Measurements from ENCODE around the gene HIPK2. TPM values are rescaled to one million over a fixed set of nuclear protein-coding genes. Genes with fewer than 3 reads are reported as not detected.
A peak's percentile ranks its signal among the peaks of the same experiment; 100 is the strongest.

HIPK2 gene
- total and polyA plus RNA-seq, 12 donors = 19.7 to 203 (median 127) TPM

DNA sequence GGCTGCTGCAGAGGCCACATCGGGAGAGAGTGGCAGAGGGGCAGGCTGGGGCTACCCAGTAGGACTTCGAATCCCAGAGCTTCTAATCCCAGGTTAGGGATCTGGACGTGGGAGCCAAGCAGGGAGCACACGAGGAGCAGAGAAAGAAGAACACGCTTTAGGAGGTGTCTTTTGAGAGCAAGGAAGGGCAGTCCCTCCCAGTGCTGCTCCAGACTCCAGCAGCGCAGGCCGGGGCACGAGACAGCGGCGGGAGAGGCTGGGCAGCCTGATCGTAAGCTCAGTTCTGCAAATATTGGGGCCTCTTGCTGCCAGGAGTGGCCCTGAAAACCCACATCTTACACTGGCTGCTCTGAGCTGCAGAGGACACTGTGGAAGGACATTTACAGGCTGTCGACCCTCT lies 75.9 kb downstream of the HIPK2 start:
- intact Hi-C loops (cut with DNase I) = loop anchor here in 2 of 10 donors (5.0 to 10.0 kb wide), 2 partner anchors 47 to 75 kb away; partner anchors contain the start of gene HIPK2 (in 1 of the 2)
- H3K27ac ChIP-seq = peak overlapping the region; percentile 73 to 91 (median 84)
- peaks cover 16 to 79% (median 59%) of the 10 kb centered on the region in 9 donors for H3K4me1 ChIP-seq
- 32 to 37% methylated on average over 12 of the region's 12 CpGs for WGBS, 2 donors
- H3K4me3 ChIP-seq = no peak overlapping the region
- H3K36me3 ChIP-seq = peaks cover 0 to 61% (median 0%) of the 10 kb centered on the region in 9 donors
- ATAC-seq (peak; percentile 2 to 49 (median 30)), DNase-seq (no peak)
- TF ChIP-seq, protein P1, sequence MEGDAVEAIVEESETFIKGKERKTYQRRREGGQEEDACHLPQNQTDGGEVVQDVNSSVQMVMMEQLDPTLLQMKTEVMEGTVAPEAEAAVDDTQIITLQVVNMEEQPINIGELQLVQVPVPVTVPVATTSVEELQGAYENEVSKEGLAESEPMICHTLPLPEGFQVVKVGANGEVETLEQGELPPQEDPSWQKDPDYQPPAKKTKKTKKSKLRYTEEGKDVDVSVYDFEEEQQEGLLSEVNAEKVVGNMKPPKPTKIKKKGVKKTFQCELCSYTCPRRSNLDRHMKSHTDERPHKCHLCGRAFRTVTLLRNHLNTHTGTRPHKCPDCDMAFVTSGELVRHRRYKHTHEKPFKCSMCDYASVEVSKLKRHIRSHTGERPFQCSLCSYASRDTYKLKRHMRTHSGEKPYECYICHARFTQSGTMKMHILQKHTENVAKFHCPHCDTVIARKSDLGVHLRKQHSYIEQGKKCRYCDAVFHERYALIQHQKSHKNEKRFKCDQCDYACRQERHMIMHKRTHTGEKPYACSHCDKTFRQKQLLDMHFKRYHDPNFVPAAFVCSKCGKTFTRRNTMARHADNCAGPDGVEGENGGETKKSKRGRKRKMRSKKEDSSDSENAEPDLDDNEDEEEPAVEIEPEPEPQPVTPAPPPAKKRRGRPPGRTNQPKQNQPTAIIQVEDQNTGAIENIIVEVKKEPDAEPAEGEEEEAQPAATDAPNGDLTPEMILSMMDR (IDR thresholded peaks at IDR 0.05) = no peak
- H3K9me3 ChIP-seq = no peaks in the 10 kb centered on the region
- no peaks in the 10 kb centered on the region for H3K27me3 ChIP-seq

DNA sequence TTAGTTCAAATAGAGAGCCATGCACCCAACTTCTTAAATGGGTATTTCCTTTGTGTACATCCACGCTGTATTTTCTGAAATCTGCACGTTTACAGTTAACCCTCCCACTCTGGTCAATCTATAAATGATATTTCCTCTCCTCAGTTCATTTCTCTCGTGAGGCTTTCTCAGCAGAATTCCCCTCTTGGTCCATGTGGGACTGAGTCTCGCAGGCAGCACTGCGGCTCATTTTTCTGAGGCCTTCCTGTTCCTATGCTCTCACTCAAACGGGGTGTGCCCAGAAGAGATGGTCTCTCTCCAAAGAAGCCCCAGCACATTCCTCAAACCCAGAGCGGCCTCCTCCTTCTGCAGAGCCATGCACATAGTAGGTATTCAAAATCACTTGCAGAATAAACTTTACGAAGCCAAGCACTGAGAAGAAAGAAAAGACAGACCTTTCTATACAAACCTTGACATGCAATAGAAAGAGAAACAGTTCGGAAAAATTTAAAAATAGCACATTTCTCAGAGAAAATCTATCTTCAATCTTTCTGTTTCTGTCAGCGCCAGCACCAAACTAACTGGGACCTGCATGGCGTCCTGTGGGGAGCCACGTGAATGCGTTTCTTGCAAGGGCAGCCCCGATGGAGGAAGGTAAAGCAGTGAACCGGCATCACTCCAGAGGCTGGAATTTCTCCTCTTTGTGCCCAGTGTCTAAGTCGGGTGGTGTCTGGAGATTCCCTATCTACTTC lies 77.1 kb downstream of the HIPK2 start:
- no peaks in the 10 kb centered on the region for H3K9me3 ChIP-seq
- ATAC-seq (no peak), DNase-seq (no peak)
- WGBS, 2 donors = 74 to 77% methylated on average over 16 of the region's 16 CpGs
- H3K27me3 ChIP-seq = no peaks in the 10 kb centered on the region
- TF ChIP-seq, protein P1 (IDR thresholded peaks at IDR 0.05) = no peak
- peaks cover 0 to 48% (median 0%) of the 10 kb centered on the region in 9 donors for H3K36me3 ChIP-seq
- intact Hi-C loops (cut with DNase I) = loop anchor here in 2 of 10 donors (5.0 to 10.0 kb wide), 2 partner anchors 46 to 77 kb away; partner anchors contain the start of gene HIPK2 (in 1 of the 2)
- H3K4me3 ChIP-seq = no peak overlapping the region
- H3K4me1 ChIP-seq = peaks cover 16 to 79% (median 64%) of the 10 kb centered on the region in 9 donors
- peak overlapping the region in 8 of 10 donors; percentile 38 to 91 (median 85) for H3K27ac ChIP-seq

DNA sequence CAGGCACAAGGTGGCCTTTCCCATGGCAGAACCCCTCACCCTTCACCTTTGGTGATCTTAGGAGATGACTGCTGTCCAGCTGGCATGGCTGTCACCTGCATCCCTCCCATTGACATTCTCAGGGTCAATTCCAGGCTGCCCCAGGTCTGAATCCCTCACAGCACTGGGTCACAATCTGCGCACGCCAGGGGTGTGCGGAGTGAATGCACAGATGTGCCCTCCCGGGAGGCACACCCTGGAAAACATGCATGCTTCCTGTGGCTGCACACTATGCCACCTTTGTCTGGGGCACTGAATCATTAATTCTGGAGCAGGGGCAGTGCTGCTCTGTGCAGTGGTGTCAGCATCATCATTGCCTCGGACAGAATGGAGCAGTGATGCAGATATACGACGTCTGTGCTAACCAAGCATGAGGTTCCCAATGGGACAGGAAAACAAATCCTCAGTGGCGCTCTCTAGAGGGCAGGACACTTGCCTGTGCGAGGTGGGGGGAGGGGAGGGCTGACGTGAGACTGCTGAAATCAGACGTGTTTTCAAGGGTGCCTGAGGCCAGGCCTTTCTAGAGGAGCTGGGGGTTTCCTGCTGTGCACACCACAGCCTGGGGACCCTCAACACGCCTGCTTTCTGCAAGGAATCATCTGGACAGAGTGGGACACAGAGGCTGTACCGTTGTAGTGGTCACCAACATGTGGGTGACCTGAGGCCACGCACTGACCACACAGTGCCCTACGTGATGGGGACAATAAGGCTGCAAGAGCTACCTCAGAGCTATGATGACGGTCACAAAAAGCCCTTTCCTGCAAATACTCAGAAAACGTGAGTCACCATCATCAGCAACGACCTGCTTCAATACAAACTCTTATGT lies 77.9 kb downstream of the HIPK2 start:
- H3K27ac ChIP-seq = peak overlapping the region in 4 of 10 donors; percentile 2 to 91 (median 64)
- H3K36me3 ChIP-seq = peaks cover 0 to 44% (median 0%) of the 10 kb centered on the region in 9 donors
- ATAC-seq = no peak
- no peak for DNase-seq
- H3K27me3 ChIP-seq = no peaks in the 10 kb centered on the region
- TF ChIP-seq, protein P1 (IDR thresholded peaks at IDR 0.05) = no peak
- H3K9me3 ChIP-seq = no peaks in the 10 kb centered on the region
- peaks cover 16 to 75% (median 59%) of the 10 kb centered on the region in 9 donors for H3K4me1 ChIP-seq
- intact Hi-C loops (cut with DNase I) = loop anchor here in 2 of 10 donors (5.0 to 10.0 kb wide), 2 partner anchors 45 to 77 kb away; partner anchors contain the start of gene HIPK2 (in 1 of the 2)
- WGBS, 2 donors = 80 to 81% methylated on average over 18 of the region's 18 CpGs
- H3K4me3 ChIP-seq = no peak overlapping the region

DNA sequence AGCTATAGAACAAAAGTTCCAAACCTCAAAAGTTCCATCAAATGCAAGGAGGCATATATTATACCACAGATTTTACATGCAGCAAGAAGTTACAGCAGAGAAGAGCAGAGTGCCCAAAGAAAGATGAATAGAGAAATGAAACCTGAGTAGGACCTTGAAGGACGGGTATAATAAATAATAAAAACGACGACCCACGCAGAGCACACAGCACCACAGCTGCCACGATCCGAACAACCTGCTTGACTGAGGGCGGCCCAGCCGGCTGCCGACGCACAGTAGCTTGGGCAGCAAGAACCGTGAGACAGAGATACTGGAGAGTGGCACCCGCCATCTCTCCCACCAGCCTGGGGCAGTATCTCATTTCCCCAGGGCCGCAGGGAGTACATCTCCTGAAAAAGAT lies 79.0 kb downstream of the HIPK2 start:
- peak overlapping the region in 1 of 10 donors; percentile 91 for H3K27ac ChIP-seq
- H3K4me1 ChIP-seq = peaks cover 16 to 67% (median 54%) of the 10 kb centered on the region in 9 donors
- intact Hi-C loops (cut with DNase I) = no loop called here
- H3K36me3 ChIP-seq = peaks cover 0 to 50% (median 0%) of the 10 kb centered on the region in 9 donors
- H3K9me3 ChIP-seq = no peaks in the 10 kb centered on the region
- no peak for ATAC-seq
- H3K27me3 ChIP-seq = no peaks in the 10 kb centered on the region
- no peak for DNase-seq
- WGBS, 2 donors = 91 to 92% methylated on average over 13 of the region's 13 CpGs
- TF ChIP-seq, protein P1 (IDR thresholded peaks at IDR 0.05) = no peak
- H3K4me3 ChIP-seq = no peak overlapping the region
